HG02943 (cell line): ENCODE measurements around the gene MTRFR.
"Not testable (repeated sequence)": the region's sequence is repeated elsewhere in the genome, so short reads cannot be mapped to it uniquely, and the experiment has no call there.

Experiments used
- ATAC-seq: cut with Tn5 transposase; IDR thresholded peaks from one replicate; pipeline ENCODE4 v1.9.1; 2021; ENCODE audit warnings: mild to moderate bottlenecking, low read depth, moderate library complexity; ENCODE audit not compliant: unreplicated experiment

MTRFR gene

GRCh38 chr12:123248996-123249741 lies 15.9 kb downstream of the MTRFR start:
- not testable (repeated sequence) for ATAC-seq

GRCh38 chr12:123250471-123251383 lies 17.5 kb downstream of the MTRFR start:
- ATAC-seq: no peak

DNA sequence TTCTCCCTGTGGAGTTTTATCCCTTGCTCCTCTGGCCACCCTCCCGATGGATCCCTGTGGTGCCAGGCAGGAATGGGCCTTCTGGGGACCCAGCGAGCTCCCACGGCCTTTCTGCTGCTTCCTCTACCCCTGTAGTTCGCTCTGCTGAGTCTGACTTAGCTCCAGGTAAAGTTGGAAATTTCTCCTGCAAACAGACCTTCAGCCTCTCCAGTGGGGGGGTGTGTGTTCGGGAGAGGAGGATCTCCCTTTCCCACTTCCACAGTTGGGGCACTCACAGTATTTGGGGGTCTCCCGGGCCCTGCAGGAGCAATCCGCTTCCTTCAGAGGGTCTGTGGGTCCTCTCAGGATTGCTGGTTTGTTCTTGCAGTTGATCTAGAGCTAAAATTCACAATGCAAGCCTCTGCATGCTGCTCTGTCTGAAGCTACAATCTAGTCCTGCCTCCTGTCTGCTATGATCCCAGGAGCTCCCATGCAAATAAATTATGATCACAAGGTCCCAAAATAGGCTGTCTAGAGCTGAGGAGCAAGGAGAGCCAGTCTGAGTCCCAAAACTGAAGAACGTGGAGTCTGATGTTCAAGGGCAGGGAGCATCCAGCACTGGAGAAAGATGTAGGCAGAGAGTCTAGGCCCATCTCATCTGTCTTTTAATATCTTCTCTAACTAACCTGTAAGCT lies 18.3 kb downstream of the MTRFR start:
- no peak for ATAC-seq

GRCh38 chr12:123252365-123252764 lies 19.1 kb downstream of the MTRFR start:
- ATAC-seq: not testable (repeated sequence)

- ATAC-seq: no peak
These were observed 20.6 kb downstream of the MTRFR start for GRCh38 chr12:123253641-123254459.

GRCh38 chr12:123254853-123255446 lies 21.7 kb downstream of the MTRFR start:
- ATAC-seq: no peak

GRCh38 chr12:123258593-123258992 lies 25.4 kb downstream of the MTRFR start:
- ATAC-seq: no peak

- ATAC-seq: no peak
These were observed 26.8 kb downstream of the MTRFR start for GRCh38 chr12:123260081-123260480.

DNA sequence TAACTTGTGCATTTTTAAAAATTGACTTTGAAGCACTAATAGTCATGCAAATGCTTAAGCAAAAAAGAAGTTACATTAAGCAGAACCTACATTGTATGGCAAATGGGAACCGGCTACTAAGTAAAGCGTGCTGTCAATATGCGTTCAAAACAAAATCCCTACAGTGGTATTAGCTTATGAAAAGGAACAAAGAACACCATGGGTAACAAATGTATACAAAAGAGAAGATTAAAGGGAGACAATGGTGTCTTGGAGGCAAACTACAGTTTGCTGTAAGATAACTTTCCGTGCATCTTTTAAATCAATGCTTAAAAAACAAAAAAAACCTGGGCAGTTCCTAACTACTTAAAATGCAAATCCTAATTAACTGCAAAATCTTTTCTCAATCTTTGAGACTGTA lies 28.0 kb downstream of the MTRFR start:
- no peak for ATAC-seq

- ATAC-seq: no peak
These were observed 30.1 kb downstream of the MTRFR start for GRCh38 chr12:123263196-123263817.

- ATAC-seq: no peak
These were observed 31.4 kb downstream of the MTRFR start for GRCh38 chr12:123264642-123265041.

DNA sequence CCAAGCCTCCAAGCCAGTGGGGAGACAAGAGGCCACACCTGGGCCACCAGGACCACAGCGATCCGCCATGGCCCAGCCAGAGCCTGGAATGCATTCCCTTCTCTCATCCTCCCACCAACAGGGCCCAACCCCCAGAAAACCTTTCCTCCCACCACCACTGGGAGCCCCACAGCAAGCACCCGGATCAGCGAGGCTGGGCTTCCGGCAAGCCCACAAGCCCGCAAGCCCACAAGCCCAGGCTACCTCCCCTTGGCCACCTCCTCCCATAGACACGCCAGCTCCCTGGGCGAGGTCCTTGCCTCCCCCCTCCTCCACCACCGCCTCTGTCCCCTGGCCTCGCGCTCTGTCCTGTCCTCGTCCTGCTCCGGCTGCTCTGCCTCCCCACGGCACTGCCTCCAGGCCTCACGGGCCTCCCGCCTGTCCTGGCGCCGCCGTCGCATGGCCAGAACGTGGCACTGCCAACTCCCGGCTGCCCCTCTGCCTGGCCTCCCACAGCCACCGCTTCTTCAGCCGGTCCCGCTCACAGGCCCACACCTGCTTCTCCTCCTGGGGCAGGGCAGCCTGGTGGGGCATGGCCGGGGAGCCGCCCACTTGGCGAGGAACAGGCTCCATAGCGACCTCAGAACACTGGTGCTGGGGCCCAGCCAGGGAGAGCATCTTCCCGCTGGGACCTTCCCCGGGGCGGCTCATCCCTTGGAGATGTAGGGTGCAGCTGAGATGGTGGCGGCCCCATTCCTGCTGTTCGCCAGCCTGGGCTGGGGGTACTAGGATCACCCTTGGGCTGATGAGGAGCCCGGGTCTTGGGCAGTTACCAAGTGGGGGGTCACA lies 32.8 kb downstream of the MTRFR start:
- ATAC-seq: no peak

GRCh38 chr12:123266679-123267277 lies 33.5 kb downstream of the MTRFR start:
- ATAC-seq: no peak

DNA sequence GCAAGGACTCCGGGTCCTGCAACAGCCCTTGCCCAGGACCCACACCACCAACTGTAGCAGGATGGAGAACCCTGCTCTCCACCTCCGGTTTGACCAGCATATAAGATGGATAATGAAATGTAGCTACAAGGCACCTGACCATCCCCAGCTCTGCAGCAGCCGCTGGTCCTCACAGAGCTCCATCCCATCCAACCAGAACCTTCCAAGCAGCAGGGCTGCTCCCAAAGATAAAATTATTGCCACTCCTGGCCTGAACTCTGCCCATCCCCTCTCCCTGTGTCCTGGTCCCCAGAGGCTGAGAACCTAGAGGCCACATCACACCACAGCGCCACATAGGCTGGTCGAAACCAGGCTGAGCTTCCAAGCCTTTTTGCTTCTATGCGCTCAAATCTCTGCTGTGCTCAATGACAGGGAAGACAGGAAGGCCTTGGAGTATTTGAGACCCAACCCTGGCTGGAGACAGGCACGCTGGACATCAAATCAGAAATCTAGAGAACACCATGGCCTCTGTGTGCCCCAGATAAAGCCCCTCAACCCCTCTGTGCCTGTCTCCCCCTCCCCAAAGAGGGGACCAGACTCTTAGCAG lies 34.2 kb downstream of the MTRFR start:
- ATAC-seq: no peak

DNA sequence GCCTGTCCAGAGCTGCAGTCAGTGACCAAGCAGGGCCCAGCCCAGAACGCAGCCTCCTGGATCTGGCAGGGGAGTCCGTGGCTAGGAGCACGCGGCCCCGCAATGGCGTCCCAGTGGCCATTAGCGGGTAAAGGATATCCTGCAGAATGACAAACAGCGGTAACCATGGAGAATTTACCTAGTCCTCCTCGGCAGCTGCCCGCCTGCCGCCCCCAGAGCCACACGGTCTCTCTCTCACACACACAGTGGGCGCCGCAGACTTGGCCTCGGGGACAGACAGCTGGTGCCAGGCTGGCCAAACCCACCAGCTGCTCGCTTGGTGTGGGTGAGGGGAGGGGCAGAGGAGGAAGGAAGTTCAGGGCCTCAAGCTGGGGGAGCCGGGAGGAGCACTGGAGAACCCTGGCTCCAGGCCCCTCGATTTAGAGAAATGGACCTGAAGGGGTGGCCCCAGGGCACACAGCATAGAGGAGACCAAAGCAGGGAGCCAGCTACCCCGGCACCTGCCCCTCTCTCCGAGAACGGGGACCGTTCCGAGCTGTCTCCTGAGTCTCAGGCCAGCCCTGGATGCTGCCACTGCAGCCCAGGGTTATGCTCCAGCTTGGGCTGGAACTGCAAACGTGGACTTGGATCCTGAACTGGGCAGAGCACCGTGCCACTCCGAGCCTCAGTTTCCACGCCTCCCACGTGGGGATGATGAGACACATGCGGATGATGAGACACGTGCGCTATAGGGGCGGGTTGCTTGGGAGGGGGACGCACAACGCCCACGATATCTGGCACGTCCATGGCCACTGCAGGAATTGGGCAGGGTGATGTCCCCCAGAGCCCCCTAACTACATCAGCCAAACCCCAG lies 35.0 kb downstream of the MTRFR start:
- ATAC-seq: no peak

DNA sequence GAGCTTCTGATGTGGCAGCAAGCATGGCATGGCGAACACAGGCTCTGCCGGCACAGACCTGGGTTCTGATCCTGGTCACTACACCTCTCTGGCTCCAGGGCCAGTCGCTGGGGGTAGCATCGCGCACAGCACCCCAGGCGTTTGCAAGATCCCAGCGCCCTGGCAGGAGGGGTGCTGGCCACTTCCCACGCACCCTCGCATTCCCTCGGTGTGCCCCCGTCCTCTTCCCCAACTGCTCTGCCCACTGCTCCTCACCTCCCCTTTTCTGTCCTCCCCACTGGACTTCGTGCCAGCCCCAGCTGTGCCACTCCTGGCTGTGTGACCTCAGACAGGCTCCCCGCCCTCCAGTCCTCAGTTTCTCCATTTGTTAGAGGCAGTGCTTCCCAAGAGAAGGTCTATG lies 35.6 kb downstream of the MTRFR start:
- no peak for ATAC-seq

- ATAC-seq: no peak
These were observed 36.2 kb downstream of the MTRFR start for GRCh38 chr12:123269395-123269892.
